DND-41 (cell line): ENCODE measurements around the gene CIROP.

ENCODE experiments used
- ATAC-seq: fragments of 200-7000 bp; cut with Tn5 transposase; 3 replicates; pipeline ENCODE4 v1.9.1; 2021; ENCODE audit warnings: low read depth; ENCODE audit not compliant: insufficient read depth
- DNase-seq: peaks from one replicate; pipeline ENCODE4 v3.0.0-alpha.2; 2020
- H2AFZ ChIP-seq: 2 replicates; pipeline ENCODE4 v1.6.0; 2012; ENCODE audit warnings: low read depth, low read length
- H3K27ac ChIP-seq: 2 replicates; pipeline ENCODE4 v1.5.1; 2012; ENCODE audit warnings: low read length, inconsistent platforms
- H3K27me3 ChIP-seq: fragments of 200-600 bp; sonication (generic); 2 replicates; pipeline ENCODE4 v1.6.0; 2012; ENCODE audit warnings: low read length, mild to moderate bottlenecking, inconsistent platforms; ENCODE audit not compliant: insufficient read depth, poor library complexity
- H3K36me3 ChIP-seq: 2 replicates; pipeline ENCODE4 v1.5.1; 2012; ENCODE audit warnings: low read length, inconsistent platforms; ENCODE audit not compliant: insufficient read depth
- H3K4me1 ChIP-seq: 2 replicates; pipeline ENCODE4 v1.5.1; 2012; ENCODE audit warnings: mild to moderate bottlenecking, low read length; ENCODE audit not compliant: insufficient read depth
- H3K4me2 ChIP-seq: 2 replicates; pipeline ENCODE4 v1.6.0; 2012; ENCODE audit warnings: mild to moderate bottlenecking, moderate library complexity, low read length, inconsistent platforms; ENCODE audit not compliant: insufficient read depth
- H3K4me3 ChIP-seq, 2 experiments: fragments of 200-600 bp in 1 of 2; shearing (Covaris generic) in 1 of 2; 2 replicates each; pipeline ENCODE4 v1.5.1; 2012 to 2016; ENCODE audit warnings: inconsistent platforms in 2 of 2, low read length in 2 of 2, mild to moderate bottlenecking in 2 of 2, low read depth in 1 of 2, moderate library complexity in 1 of 2
- H3K79me2 ChIP-seq: 2 replicates; pipeline ENCODE4 v1.6.0; 2012; ENCODE audit warnings: low read length, inconsistent platforms; ENCODE audit not compliant: insufficient read depth
- H3K9ac ChIP-seq: 2 replicates; pipeline ENCODE4 v1.6.0; 2012; ENCODE audit warnings: low read depth, mild to moderate bottlenecking, inconsistent platforms, low read length, moderate library complexity
- H3K9me3 ChIP-seq: 2 replicates; pipeline ENCODE4 v1.5.1; 2012; ENCODE audit warnings: low read length, moderate library complexity, mild to moderate bottlenecking, inconsistent platforms; ENCODE audit not compliant: insufficient read depth, severe bottlenecking
- H4K20me1 ChIP-seq: 2 replicates; pipeline ENCODE4 v1.6.0; 2012; ENCODE audit warnings: low read length; ENCODE audit not compliant: insufficient read depth
- EZH2 ChIP-seq: IDR thresholded peaks from 3 replicates; pipeline ENCODE4 v1.6.1; 2012; ENCODE audit warnings: borderline replicate concordance, low read depth, mild to moderate bottlenecking, moderate library complexity, low read length, inconsistent platforms; ENCODE audit not compliant: severe bottlenecking
- TF ChIP-seq, protein P1 (sequence below): IDR thresholded peaks from 2 replicates; pipeline ENCODE4 v1.5.1; 2012; ENCODE audit warnings: borderline replicate concordance, low read length, moderate library complexity, mild to moderate bottlenecking; ENCODE audit not compliant: poor library complexity, severe bottlenecking; ENCODE audit errors: extremely low read depth

Gene CIROP

DNA sequence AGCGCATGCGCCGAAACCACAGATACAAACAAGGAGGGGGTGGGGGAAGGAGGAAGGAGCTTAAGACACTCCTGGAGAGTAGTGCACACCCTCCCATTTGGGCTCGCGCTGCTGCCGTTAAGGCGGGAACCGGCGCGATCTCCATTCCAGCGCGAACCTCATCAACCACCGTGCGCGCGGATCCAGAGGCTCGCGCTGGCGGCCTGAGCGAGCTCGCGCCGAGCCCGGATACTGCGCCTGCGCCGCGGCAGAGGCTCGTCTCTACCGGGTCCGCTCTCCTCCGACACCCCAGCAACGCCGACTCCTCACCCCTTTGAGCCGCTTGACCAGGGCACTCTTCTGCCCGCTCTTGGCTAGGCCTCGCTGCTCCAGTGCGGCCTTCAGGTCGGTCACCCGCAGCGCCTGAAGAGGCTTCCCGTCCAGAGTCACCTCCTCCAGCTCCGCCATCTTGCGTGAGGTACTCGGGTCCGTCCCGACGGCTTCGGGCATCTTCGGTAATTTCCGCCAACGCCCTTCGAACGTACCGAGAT, 10.1 kb downstream of the CIROP start, which contains the start of gene ACIN1:
Gene ACIN1, minus strand, starts transcription at position 471 of the 530 bp plus-strand sequence. Its CDS starts 24 bp downstream, at position 447.
- peaks cover 81% of the 10 kb centered on the region for H3K79me2 ChIP-seq
- TF ChIP-seq, protein P1, sequence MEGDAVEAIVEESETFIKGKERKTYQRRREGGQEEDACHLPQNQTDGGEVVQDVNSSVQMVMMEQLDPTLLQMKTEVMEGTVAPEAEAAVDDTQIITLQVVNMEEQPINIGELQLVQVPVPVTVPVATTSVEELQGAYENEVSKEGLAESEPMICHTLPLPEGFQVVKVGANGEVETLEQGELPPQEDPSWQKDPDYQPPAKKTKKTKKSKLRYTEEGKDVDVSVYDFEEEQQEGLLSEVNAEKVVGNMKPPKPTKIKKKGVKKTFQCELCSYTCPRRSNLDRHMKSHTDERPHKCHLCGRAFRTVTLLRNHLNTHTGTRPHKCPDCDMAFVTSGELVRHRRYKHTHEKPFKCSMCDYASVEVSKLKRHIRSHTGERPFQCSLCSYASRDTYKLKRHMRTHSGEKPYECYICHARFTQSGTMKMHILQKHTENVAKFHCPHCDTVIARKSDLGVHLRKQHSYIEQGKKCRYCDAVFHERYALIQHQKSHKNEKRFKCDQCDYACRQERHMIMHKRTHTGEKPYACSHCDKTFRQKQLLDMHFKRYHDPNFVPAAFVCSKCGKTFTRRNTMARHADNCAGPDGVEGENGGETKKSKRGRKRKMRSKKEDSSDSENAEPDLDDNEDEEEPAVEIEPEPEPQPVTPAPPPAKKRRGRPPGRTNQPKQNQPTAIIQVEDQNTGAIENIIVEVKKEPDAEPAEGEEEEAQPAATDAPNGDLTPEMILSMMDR, result no peak
- no peak for TF ChIP-seq EZH2
- DNase-seq, result peak; percentile 87

DNA sequence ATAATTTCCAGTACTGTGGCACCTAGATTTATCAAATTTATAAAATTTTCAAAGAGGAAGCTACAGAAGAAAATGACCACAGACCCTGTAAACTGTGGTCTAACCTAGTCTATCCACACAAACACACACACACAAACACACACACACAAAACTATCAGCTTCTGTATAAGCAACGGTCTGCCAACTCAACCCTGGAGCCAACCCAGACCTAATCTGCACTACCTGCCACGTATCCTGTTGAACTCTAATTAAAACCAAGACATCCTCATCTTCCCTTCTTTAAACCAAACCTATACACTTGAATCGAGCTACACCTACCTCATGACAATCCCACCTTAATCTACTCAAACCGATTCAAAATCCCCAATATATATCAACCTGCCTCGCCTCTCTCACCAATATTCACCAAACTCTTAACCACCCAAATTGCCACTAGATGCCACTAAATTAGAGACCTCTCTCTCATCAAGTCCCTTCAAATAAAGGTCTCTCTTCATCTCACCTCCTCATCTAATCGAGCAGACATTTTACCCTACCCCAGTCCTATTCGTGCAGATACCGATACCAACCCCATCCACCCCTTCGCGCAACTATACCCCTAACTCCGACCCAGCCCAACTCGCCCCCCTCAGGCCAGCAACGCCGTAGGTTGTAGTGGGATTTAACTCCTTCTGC, 10.7 kb downstream of the CIROP start:
- no peaks in the 10 kb centered on the region for H3K9me3 ChIP-seq
- peak overlapping the region; percentile 93 for H3K27ac ChIP-seq
- no peaks in the 10 kb centered on the region for H3K27me3 ChIP-seq
- H3K4me2 ChIP-seq, result peak overlapping the region; percentile 96
- peaks cover 41% of the 10 kb centered on the region for H4K20me1 ChIP-seq
- H3K4me3 ChIP-seq, result peak overlapping the region; percentile 68 to 78
- no peak for DNase-seq
- H2AFZ ChIP-seq, result peak overlapping the region; percentile 92
- ATAC-seq, result no peak
- H3K9ac ChIP-seq, result peak overlapping the region; percentile 86
- TF ChIP-seq EZH2, result no peak
- TF ChIP-seq, protein P1, result peak; percentile 55
- H3K79me2 ChIP-seq, result peaks cover 87% of the 10 kb centered on the region
- H3K36me3 ChIP-seq, result peaks cover 58% of the 10 kb centered on the region
- peaks cover 32% of the 10 kb centered on the region for H3K4me1 ChIP-seq

More for the DNA sequence above, 10.1 kb downstream of the CIROP start, which contains the start of gene ACIN1:
- Histone ChIP-seq H3K27ac (peak within 1 kb of the TSS; percentile 93), H3K9ac (peak within 1 kb of the TSS; percentile 86), H3K4me1 (peaks cover 32% of the 10 kb centered on the region), H3K27me3 (no peaks in the 10 kb centered on the region), H4K20me1 (peaks cover 38% of the 10 kb centered on the region), H3K4me2 (peak within 1 kb of the TSS; percentile 96), H2AFZ (peak within 1 kb of the TSS; percentile 92), H3K9me3 (no peaks in the 10 kb centered on the region), H3K36me3 (peaks cover 52% of the 10 kb centered on the region), H3K4me3 (peak within 1 kb of the TSS; percentile 82 to 88)
- ATAC-seq, result peak; percentile 51

DNA sequence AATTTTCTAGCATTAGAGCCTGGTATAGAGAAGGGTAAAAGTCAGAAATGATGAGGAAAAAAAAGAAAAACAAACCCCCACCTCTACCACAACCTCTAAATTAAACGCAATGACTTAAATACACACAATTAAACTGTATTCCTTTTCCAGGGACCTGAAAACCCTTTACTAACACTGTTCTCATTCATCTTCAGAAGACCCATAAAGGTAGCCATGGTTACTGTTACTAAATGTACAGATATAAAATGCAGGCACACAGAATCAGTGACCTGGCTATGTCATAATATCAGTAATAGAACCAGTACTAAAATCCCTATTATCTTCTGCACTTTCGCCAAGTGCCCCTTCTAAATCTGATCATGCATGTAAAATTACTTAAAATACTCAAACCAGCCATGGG, 11.3 kb downstream of the CIROP start:
- Histone ChIP-seq H3K36me3 (peaks cover 64% of the 10 kb centered on the region), H4K20me1 (peaks cover 41% of the 10 kb centered on the region), H3K9ac (peak overlapping the region; percentile 86)

More for the DNA sequence above, 11.3 kb downstream of the CIROP start:
- Histone ChIP-seq H2AFZ (no peak overlapping the region), H3K79me2 (peaks cover 88% of the 10 kb centered on the region), H3K9me3 (no peaks in the 10 kb centered on the region), H3K4me2 (peak overlapping the region; percentile 96), H3K27ac (no peak overlapping the region; the same call in 1 of the 2 replicates), H3K4me1 (peaks cover 32% of the 10 kb centered on the region), H3K4me3 (peak overlapping the region; percentile 68 to 78; a peak in 3 of 4 replicates), H3K27me3 (no peaks in the 10 kb centered on the region)
- TF ChIP-seq, protein P1, result no peak
- no peak for TF ChIP-seq EZH2
- DNase-seq (no peak), ATAC-seq (no peak)
